Fibroblast of mammary gland (primary cell): Measurements from ENCODE around the gene RASGEF1C.

Source experiments
- DNase-seq: peaks from one replicate; pipeline ENCODE4 v3.0.0-alpha.2; 2010; ENCODE audit warnings: low read depth
- H3K4me3 ChIP-seq: 2 replicates; pipeline ENCODE4 v1.5.1; 2011; ENCODE audit warnings: low read depth, mild to moderate bottlenecking, low read length, moderate library complexity; ENCODE audit not compliant: control insufficient read depth
- TF ChIP-seq, protein P1 (sequence below): conservative IDR thresholded peaks from 2 replicates; pipeline ENCODE4 v1.5.1; 2011; ENCODE audit warnings: low read depth, low read length, inconsistent platforms; ENCODE audit not compliant: control insufficient read depth, insufficient read depth

The RASGEF1C gene

DNA sequence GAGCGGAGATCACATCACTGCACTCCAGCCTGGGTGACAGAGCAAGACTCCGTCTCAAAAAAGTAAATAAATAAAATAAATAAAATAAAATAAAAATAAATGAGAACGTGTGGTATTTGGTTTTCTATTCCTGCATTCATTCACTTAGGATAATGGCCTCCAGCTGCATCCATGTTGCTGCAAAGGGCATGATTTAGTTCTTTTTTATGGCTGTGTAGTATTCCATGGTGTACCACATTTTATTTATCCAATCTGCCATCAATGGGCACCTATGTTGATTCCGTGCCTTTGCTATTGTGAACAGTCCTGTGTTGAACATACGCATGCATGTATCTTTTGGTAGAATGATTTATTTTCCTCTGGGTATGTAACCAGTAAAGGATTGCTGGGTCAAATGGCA is 8.8 kb upstream of the RASGEF1C start:
- TF ChIP-seq, protein P1, sequence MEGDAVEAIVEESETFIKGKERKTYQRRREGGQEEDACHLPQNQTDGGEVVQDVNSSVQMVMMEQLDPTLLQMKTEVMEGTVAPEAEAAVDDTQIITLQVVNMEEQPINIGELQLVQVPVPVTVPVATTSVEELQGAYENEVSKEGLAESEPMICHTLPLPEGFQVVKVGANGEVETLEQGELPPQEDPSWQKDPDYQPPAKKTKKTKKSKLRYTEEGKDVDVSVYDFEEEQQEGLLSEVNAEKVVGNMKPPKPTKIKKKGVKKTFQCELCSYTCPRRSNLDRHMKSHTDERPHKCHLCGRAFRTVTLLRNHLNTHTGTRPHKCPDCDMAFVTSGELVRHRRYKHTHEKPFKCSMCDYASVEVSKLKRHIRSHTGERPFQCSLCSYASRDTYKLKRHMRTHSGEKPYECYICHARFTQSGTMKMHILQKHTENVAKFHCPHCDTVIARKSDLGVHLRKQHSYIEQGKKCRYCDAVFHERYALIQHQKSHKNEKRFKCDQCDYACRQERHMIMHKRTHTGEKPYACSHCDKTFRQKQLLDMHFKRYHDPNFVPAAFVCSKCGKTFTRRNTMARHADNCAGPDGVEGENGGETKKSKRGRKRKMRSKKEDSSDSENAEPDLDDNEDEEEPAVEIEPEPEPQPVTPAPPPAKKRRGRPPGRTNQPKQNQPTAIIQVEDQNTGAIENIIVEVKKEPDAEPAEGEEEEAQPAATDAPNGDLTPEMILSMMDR = no peak
- no peak for DNase-seq
- no peak overlapping the region for H3K4me3 ChIP-seq

DNA sequence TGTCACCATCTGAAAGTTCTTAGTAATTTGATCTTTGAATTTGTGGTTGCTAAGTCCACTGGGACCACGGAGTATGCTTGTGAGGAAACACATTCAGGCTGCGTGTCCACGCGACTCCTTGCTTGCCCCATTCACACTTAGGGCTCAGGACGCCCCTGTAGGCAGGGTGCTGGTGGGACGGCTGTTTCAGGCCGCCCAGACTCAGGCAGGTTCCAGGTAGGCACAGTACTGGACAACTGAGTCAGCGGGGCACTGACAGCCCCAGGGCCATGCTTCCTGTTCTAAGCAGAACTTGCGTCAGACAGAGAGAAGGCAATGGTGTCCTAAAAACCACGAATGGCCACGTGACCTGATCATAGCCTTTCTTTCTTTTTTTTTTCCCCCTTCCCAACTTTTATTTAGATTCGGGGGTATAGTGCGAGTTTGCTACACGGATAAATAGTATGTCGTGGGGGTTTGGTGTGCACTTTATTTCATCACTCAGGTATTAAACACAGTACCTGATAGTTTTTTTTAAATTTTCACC is 7.7 kb upstream of the RASGEF1C start:
- no peak for DNase-seq
- TF ChIP-seq, protein P1 = no peak
- H3K4me3 ChIP-seq = no peak overlapping the region

DNA sequence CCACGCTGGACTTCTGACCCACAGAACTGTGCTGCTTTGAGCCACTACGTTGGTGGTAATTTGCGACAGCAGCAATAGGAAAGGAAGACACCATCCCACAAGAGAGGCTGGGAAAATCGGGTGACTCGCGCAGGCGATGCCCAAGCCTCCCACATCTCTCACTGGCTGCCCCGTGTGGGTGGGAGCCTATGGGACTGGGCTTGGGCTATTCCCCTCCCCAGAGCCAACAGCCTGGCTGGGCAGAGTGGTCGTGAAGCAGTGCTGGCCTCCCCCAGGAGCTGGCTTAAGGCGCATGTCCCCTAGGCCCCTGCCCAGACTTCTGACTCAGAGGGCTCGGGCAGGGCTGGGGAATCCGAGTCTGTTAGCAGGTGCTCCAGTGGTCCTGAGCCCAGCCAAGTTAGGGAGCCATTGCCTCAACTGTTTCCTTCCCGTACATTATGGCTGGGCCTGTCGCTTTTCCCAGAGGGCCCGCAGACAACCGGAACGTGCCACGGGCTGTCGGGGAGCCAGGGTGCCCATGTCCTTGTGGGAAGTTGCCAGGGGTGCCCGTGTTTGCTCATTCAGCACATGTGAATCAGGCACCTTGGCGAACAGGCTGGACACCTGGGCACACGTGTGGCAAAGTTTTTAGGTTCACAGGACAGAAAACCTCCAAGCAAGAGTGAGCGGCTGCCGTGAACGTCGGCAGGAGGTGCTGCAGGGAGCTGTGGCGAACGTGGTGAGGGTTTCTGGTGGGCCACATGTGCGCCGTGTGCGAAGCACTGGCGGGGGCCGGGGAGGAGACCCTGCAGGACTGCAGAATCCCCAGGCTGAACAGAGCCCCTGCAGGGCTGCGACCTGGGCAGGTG is 7.0 kb upstream of the RASGEF1C start:
- no peak overlapping the region for H3K4me3 ChIP-seq
- no peak for DNase-seq
- TF ChIP-seq, protein P1 = no peak

DNA sequence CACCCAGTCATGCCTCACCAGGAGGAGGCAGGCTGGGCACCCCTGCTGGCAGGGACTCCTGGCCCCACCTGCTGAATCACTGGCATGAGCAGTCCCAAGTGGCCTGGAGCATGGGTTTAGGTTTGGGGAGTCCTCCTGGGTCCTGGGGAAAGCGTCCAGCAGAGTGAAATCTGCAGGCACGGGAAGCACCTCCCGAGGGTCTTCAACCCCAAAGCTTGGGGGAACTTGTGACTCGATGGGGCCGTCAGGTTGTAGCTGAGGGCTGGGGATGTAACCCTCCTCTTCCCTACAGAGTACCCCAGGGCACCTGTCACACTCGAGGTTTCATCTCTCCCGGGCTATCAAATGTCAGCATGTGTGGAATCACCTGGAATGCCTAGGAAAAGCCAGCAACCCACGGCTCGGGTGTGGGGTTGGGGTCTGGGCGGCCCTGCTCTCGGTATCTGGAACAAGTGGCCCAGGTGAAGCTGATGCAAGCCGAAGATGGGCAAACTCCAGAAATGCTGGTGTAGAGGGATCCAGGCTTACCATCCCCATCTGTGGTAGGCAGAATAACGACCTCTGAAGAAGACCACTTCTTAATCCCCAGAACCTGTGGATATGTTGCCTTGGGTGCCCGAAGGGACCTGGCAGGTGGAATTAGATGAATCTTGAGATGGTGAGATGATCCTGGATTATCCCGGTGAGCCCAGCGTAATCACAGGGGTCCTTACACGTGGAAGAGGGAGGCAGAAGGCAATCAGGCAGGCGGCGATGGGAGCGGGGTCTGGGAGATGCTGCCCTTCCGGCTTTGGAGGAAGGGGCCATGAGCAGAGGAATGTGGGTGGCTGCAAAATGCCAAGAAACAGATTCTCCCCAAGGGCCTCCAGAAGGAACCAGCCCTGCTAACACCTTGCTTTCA is 6.1 kb upstream of the RASGEF1C start:
- H3K4me3 ChIP-seq = no peak overlapping the region
- DNase-seq = no peak
- TF ChIP-seq, protein P1 = no peak

DNA sequence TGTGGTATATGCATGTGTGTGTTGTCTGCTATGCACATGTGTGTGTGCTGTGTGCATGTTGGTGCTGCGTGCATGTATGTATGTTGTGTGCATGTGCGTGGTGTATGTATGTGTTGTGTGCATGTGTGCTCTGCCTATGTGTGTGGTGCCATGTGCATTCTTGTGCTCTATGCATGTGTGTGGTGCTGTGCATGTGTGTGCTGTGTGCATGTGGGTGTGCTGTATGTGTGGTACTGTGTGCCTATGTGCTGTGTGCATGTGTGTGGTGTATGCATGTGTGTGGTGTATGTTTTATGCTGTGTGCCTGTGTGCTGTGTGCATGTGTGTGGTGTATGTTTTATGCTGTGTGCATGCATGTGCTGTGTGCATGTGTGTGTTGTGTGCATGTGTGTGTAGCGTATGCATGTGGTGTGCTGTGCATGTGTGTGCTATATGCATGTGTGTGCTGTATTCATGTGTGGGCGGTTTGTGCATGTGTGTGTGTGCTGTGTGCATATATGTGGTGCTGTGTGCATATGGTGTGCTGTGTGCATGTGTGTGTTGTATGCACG is 4.7 kb upstream of the RASGEF1C start:
- DNase-seq = no peak
- H3K4me3 ChIP-seq = no peak overlapping the region
- TF ChIP-seq, protein P1 = no peak

DNA sequence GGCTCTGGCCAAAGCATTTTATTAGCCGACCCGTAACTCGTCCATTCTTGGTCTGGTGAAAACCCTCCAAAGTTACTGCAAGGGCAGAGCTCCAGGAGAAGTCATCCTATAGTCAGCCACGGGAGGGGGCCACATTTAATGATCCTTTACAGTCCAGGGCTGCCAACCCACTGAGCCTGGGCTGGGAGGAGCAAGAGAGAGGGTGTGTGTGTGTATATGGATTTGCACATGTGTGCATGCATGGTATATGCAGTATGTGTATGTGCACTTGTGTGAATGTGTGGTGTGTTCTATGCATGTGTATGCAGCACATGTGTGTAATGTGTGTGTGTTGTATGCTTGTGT is 4.2 kb upstream of the RASGEF1C start:
- TF ChIP-seq, protein P1 = no peak
- no peak for DNase-seq

More for the DNA sequence above, 4.2 kb upstream of the RASGEF1C start:
- H3K4me3 ChIP-seq = no peak overlapping the region
